WTC11 (cell line): ENCODE results near the gene MUC21.

Source experiments
- ATF3 ChIP-seq: sonication (generic); formaldehyde crosslinking; conservative IDR thresholded peaks from 2 replicates; pipeline ENCODE4 v1.8.1; 2022; ENCODE audit warnings: mild to moderate bottlenecking, missing genetic modification reagents
- CBFB ChIP-seq: sonication (generic); formaldehyde crosslinking; IDR thresholded peaks from 2 replicates; pipeline ENCODE4 v1.8.1; 2022; ENCODE audit warnings: mild to moderate bottlenecking, low read depth, missing genetic modification reagents
- CTCF ChIP-seq: fragments of 200-600 bp; IDR thresholded peaks from 2 replicates; pipeline ENCODE4 v1.8.0; 2022; ENCODE audit warnings: antibody characterized with exemption
- E2F4 ChIP-seq: sonication (generic); formaldehyde crosslinking; IDR thresholded peaks from 2 replicates; pipeline ENCODE4 v1.8.1; 2022; ENCODE audit warnings: low read depth, mild to moderate bottlenecking, moderate library complexity, missing genetic modification reagents, borderline replicate concordance
- EMX1 ChIP-seq: fragments of 250-450 bp; sonication (Bioruptor Pico); IDR thresholded peaks from 2 replicates; pipeline ENCODE4 v1.8.0; 2021; ENCODE audit warnings: mild to moderate bottlenecking
- KAT7 ChIP-seq: sonication (generic); formaldehyde crosslinking; IDR thresholded peaks from 2 replicates; pipeline ENCODE4 v1.8.1; 2023; ENCODE audit warnings: missing genetic modification reagents, mild to moderate bottlenecking, borderline replicate concordance
- SMAD4 ChIP-seq: sonication (generic); formaldehyde crosslinking; IDR thresholded peaks from 2 replicates; pipeline ENCODE4 v1.8.0; 2022; ENCODE audit warnings: mild to moderate bottlenecking, missing genetic modification reagents
- SOX15 ChIP-seq: fragments of 250-450 bp; sonication (Bioruptor Pico); IDR thresholded peaks from 2 replicates; pipeline ENCODE4 v1.9.0; 2021; ENCODE audit warnings: mild to moderate bottlenecking
- SP1 ChIP-seq: sonication (generic); formaldehyde crosslinking; conservative IDR thresholded peaks from 2 replicates; pipeline ENCODE4 v1.8.1; 2022; ENCODE audit warnings: missing genetic modification reagents
- USF2 ChIP-seq: sonication (generic); formaldehyde crosslinking; IDR thresholded peaks from 2 replicates; pipeline ENCODE4 v1.8.1; 2023; ENCODE audit warnings: mild to moderate bottlenecking, missing genetic modification reagents, moderate library complexity
- ZNF121 ChIP-seq: sonication (generic); formaldehyde crosslinking; IDR thresholded peaks from 2 replicates; pipeline ENCODE4 v1.8.0; 2023; ENCODE audit warnings: missing genetic modification reagents
- ZNF317 ChIP-seq: sonication (generic); formaldehyde crosslinking; IDR thresholded peaks from 2 replicates; pipeline ENCODE4 v1.8.1; 2023; ENCODE audit warnings: low read depth, mild to moderate bottlenecking, moderate library complexity, missing genetic modification reagents, borderline replicate concordance

- TF ChIP-seq E2F4 (CRISPR knock-in tag) = no peak
- TF ChIP-seq KAT7 (CRISPR knock-in tag) = no peak
- no peak for TF ChIP-seq ZNF317 (CRISPR knock-in tag)
- no peak for TF ChIP-seq EMX1
- TF ChIP-seq CTCF = no peak
- no peak for TF ChIP-seq SMAD4 (CRISPR knock-in tag)
- no peak for TF ChIP-seq USF2
- no peak for TF ChIP-seq ATF3 (CRISPR knock-in tag)
- TF ChIP-seq ZNF121 = no peak
- no peak for TF ChIP-seq SP1 (CRISPR knock-in tag)
- no peak for TF ChIP-seq SOX15 (CRISPR knock-in tag)
- TF ChIP-seq CBFB (CRISPR knock-in tag) = no peak
Observed at GRCh38 chr6:30985490-30985889, 2.0 kb downstream of the MUC21 start.
